ENCODE data around the gene HK1. TPM values are rescaled to one million over a fixed set of nuclear protein-coding genes. Genes with fewer than 3 reads are reported as not detected.

Gene HK1
- total RNA-seq, 1 donor from 2014 or later, result 65.6 TPM

DNA sequence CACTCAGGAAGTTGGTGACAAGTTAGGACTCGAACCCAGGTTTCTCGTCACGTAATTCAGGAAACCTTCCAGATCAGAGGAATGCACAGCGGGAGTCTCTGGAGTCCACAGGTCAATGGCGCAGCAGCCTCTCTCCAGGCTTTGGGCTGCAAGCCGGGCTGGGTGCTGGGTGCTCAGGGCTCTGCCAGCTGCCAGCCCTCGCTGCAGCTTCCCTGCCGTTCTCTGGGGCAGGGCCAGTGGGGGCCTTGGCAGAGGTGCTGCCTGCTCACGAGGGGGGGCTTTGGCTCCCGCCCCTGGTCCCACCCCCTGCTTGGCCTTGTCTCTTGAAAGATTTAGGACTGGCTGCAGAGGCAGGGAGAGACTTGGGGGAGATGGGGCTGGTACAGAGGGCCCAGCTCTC, 138.4 kb downstream of the HK1 start, which contains the start of gene TACR2:
TACR2 (minus strand) TSS at position 224 of the 400 bp plus-strand sequence. CDS start 595 bp downstream, outside the sequence.
- no peak for DNase-seq (ENCODE audit: low spot score in 2 of 2, unreplicated experiment in 2 of 2)
- Mint-ChIP-seq H3K4me3 (no peak within 1 kb of the TSS), H3K36me3 (no peaks in the 10 kb centered on the region), H3K4me1 (peaks cover 7% of the 10 kb centered on the region), H3K27ac (no peak within 1 kb of the TSS), H3K27me3 (ENCODE audit: low read depth) (no peaks in the 10 kb centered on the region), H3K9me3 (no peaks in the 10 kb centered on the region)
- TF ChIP-seq, protein P1, sequence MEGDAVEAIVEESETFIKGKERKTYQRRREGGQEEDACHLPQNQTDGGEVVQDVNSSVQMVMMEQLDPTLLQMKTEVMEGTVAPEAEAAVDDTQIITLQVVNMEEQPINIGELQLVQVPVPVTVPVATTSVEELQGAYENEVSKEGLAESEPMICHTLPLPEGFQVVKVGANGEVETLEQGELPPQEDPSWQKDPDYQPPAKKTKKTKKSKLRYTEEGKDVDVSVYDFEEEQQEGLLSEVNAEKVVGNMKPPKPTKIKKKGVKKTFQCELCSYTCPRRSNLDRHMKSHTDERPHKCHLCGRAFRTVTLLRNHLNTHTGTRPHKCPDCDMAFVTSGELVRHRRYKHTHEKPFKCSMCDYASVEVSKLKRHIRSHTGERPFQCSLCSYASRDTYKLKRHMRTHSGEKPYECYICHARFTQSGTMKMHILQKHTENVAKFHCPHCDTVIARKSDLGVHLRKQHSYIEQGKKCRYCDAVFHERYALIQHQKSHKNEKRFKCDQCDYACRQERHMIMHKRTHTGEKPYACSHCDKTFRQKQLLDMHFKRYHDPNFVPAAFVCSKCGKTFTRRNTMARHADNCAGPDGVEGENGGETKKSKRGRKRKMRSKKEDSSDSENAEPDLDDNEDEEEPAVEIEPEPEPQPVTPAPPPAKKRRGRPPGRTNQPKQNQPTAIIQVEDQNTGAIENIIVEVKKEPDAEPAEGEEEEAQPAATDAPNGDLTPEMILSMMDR (IDR thresholded peaks at IDR 0.05; ENCODE audit: unreplicated experiment), result no peak

DNA sequence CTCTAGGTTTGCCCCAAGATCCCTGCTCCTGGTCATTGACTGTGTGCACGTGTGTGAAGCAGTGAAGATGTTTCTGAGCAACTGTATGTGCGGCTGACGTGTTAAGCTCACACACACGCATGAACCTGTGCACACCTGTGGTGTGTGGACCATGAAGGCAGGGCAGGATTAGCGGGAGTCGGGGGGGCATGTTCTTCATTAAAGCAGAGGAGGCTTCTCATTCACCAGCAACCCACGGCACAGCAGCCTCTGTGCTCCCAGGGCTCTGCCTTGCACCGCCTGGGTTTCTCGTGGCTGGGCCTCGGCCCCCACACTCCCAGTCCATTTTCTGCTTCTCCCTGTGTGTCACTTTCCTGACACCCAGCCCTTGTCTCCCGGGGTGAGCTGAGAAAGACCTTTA, 139.2 kb downstream of the HK1 start:
- Mint-ChIP-seq H3K27me3 (ENCODE audit: low read depth) (no peaks in the 10 kb centered on the region), H3K36me3 (no peaks in the 10 kb centered on the region), H3K9me3 (no peaks in the 10 kb centered on the region), H3K27ac (no peak overlapping the region), H3K4me3 (no peak overlapping the region), H3K4me1 (peaks cover 7% of the 10 kb centered on the region)
- TF ChIP-seq, protein P1 (IDR thresholded peaks at IDR 0.05; ENCODE audit: unreplicated experiment), result no peak
- no peak for DNase-seq (ENCODE audit: low spot score in 2 of 2, unreplicated experiment in 2 of 2)

GRCh38 chr10:69418052-69418752, 139.9 kb downstream of the HK1 start:
- H3K27me3 Mint-ChIP-seq (ENCODE audit: low read depth), result no peaks in the 10 kb centered on the region
- H3K4me1 Mint-ChIP-seq, result peaks cover 6% of the 10 kb centered on the region
- H3K27ac Mint-ChIP-seq, result no peak overlapping the region
- no peaks in the 10 kb centered on the region for H3K9me3 Mint-ChIP-seq
- TF ChIP-seq, protein P1 (IDR thresholded peaks at IDR 0.05; ENCODE audit: unreplicated experiment), result no peak
- no peak overlapping the region for H3K4me3 Mint-ChIP-seq
- no peaks in the 10 kb centered on the region for H3K36me3 Mint-ChIP-seq
- DNase-seq (ENCODE audit: low spot score in 2 of 2, unreplicated experiment in 2 of 2), result no peak

DNA sequence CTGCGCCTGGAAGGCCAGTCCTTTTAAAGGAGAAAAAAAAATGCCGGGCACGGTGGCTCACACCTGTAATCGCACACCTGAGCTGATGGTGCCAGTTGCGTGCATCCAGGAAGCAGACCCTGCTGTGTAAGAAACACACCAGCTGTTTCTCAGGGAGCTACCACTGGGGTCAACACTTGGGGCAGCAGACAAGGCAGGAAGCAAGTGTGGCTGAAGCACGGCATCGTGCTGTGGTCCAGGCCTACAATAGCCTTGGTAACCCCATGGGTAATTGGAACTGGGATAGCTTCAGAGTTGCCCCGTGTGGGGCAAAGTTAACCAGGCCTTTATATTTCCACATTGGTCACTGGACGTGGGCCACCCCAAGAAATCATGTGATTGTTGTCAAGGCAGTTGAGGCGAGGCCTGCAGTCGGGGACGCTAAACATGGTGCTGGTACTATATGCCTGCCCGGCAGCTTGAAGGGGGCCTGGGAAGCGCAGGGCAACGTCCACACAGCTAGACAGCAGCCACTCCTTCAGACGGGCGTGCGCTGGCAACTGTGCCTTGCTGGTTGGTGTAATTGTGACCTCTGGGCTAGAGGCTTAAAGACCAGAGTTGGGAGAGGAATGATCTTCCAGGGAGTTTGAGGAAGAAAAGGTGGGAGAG, 140.9 kb downstream of the HK1 start:
- Mint-ChIP-seq H3K4me1 (peaks cover 6% of the 10 kb centered on the region), H3K4me3 (no peak overlapping the region), H3K36me3 (no peaks in the 10 kb centered on the region), H3K27ac (no peak overlapping the region), H3K27me3 (ENCODE audit: low read depth) (no peaks in the 10 kb centered on the region), H3K9me3 (no peaks in the 10 kb centered on the region)
- TF ChIP-seq, protein P1 (IDR thresholded peaks at IDR 0.05; ENCODE audit: unreplicated experiment), result no peak
- no peak for DNase-seq (ENCODE audit: low spot score in 2 of 2, unreplicated experiment in 2 of 2)

DNA sequence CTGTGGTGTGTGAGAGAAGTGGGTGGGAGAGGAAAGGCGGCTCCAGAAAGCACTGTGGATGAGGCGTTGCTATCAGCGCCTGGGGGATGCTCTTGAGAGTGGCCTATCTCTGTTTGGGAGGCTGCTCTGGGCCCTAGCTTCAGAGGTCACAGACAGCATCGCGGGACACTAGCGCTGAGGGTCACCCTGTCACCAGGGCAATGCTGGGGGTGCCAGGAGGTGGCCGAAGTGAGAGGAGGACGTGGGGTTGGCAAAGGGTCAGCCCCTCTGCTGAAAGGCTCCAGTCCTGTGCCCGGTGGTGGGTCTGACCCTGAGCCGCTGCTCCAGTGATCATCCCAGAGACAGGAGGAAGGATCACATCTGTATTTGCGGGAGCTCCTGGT, 141.4 kb downstream of the HK1 start:
- no peak for DNase-seq (ENCODE audit: low spot score in 2 of 2, unreplicated experiment in 2 of 2)
- Mint-ChIP-seq H3K36me3 (no peaks in the 10 kb centered on the region), H3K27me3 (ENCODE audit: low read depth) (no peaks in the 10 kb centered on the region), H3K9me3 (no peaks in the 10 kb centered on the region), H3K27ac (no peak overlapping the region), H3K4me1 (peaks cover 6% of the 10 kb centered on the region), H3K4me3 (no peak overlapping the region)
- TF ChIP-seq, protein P1 (IDR thresholded peaks at IDR 0.05; ENCODE audit: unreplicated experiment), result no peak
